ENCODE data around the gene CASP9.

DNA sequence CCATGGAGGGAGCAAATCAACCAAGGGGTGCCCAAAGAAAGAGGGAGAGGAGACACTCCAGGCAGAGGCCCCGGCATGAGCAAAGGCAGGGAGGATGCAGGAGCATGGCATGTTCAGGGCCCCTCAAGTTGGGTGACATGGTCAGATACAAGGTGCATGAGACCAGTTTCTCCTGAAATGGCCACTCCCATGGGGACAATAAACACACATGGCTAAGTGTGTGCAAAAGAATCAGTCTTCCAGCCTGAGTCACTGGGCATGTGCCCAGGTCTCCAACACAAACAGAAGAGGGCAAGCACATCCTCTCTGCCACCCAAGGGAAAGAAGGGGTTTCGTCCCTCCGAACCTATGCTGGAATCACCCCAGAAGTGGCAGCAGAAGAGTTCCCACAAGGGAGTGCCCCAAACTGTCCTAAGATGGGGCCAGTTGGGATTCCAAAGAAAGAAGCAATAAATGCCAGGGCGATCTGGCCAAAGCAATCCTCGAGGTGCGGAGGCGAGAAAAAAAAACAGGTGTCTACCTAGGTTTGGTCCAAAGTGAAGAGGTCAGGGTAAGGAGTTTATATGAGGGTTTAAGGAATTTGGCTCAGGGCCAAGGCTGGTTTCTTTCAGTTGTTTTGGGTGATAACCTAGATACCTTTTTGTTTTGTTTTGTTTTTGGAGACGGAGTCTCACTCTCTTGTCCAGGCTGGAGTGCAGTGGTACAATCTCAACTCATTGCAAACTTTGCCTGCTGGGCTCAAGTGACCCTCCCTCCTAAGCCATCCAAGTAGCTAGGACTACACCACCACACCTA lies 13.2 kb downstream of the CASP9 start:
- no peak for TF ChIP-seq EZH2 (IDR thresholded peaks at IDR 0.05; ENCODE audit: borderline replicate concordance)
- TF ChIP-seq, protein P1, sequence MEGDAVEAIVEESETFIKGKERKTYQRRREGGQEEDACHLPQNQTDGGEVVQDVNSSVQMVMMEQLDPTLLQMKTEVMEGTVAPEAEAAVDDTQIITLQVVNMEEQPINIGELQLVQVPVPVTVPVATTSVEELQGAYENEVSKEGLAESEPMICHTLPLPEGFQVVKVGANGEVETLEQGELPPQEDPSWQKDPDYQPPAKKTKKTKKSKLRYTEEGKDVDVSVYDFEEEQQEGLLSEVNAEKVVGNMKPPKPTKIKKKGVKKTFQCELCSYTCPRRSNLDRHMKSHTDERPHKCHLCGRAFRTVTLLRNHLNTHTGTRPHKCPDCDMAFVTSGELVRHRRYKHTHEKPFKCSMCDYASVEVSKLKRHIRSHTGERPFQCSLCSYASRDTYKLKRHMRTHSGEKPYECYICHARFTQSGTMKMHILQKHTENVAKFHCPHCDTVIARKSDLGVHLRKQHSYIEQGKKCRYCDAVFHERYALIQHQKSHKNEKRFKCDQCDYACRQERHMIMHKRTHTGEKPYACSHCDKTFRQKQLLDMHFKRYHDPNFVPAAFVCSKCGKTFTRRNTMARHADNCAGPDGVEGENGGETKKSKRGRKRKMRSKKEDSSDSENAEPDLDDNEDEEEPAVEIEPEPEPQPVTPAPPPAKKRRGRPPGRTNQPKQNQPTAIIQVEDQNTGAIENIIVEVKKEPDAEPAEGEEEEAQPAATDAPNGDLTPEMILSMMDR (IDR thresholded peaks at IDR 0.05; ENCODE audit: poor library complexity): no peak
